K562 (cell line): Measurements from ENCODE around the gene ZNF23. TPM values are rescaled to one million over a fixed set of nuclear protein-coding genes. Genes with fewer than 3 reads are reported as not detected.

ENCODE experiments used
- AFF1 ChIP-seq, 2 experiments: fragments of 450-650 bp; IDR thresholded peaks; 2 replicates each; pipeline ENCODE4 v1.6.1; 2018; ENCODE audit warnings: mild to moderate bottlenecking in 2 of 2, low read depth in 1 of 2; ENCODE audit not compliant: partially characterized antibody in 2 of 2
- ATF1 ChIP-seq, 2 experiments: fragments of 450-650 bp in 1 of 2; IDR thresholded peaks; 2 replicates each; pipeline ENCODE4 v1.6.1; 2016; ENCODE audit warnings: missing compliant biosample characterization in 1 of 2, missing genetic modification characterization in 1 of 2
- CHD1 ChIP-seq: fragments of 200-600 bp; sonication (generic); IDR thresholded peaks from one replicate; pipeline ENCODE4 v1.6.1; 2012; ENCODE audit warnings: mild to moderate bottlenecking, moderate library complexity, low read length, inconsistent platforms
- HIVEP1 ChIP-seq: fragments of 250-450 bp; sonication (Bioruptor Pico); IDR thresholded peaks from 2 replicates; pipeline ENCODE4 v1.4.0; 2020; ENCODE audit warnings: mild to moderate bottlenecking
- HNRNPL ChIP-seq: fragments of 200-400 bp; formaldehyde crosslinking; IDR thresholded peaks from 2 replicates; pipeline ENCODE4 v1.6.1; 2017; ENCODE audit warnings: low read depth, mild to moderate bottlenecking, low read length
- PHB2 ChIP-seq: fragments of 450-650 bp; IDR thresholded peaks from 2 replicates; pipeline ENCODE4 v1.6.1; 2017; ENCODE audit warnings: low read depth
- POLR2H ChIP-seq: IDR thresholded peaks from 2 replicates; pipeline ENCODE4 v1.6.1; 2016; ENCODE audit warnings: missing genetic modification characterization, low read depth, mild to moderate bottlenecking, control low read depth, missing compliant biosample characterization, moderate library complexity
- PYGO2 ChIP-seq: fragments of 450-650 bp; IDR thresholded peaks from 2 replicates; pipeline ENCODE4 v1.6.1; 2016; ENCODE audit warnings: mild to moderate bottlenecking, missing genetic modification characterization, moderate library complexity, missing compliant biosample characterization
- RBBP5 ChIP-seq: fragments of 200-600 bp; sonication (generic); IDR thresholded peaks from 2 replicates; pipeline ENCODE4 v1.6.1; 2012; ENCODE audit warnings: borderline replicate concordance, mild to moderate bottlenecking, low read length, control low read depth, inconsistent platforms; ENCODE audit not compliant: insufficient read depth, poor library complexity, severe bottlenecking
- RBM17 ChIP-seq: fragments of 200-400 bp; formaldehyde crosslinking; IDR thresholded peaks from 2 replicates; pipeline ENCODE4 v1.6.1; 2017; ENCODE audit warnings: low read depth, mild to moderate bottlenecking, low read length, borderline replicate concordance
- SP1 ChIP-seq: sonication (generic); formaldehyde crosslinking; IDR thresholded peaks from 2 replicates; pipeline ENCODE4 v1.8.1; 2022; ENCODE audit warnings: mild to moderate bottlenecking, missing genetic modification reagents
- SRSF3 ChIP-seq: fragments of 200-400 bp; formaldehyde crosslinking; IDR thresholded peaks from 2 replicates; pipeline ENCODE4 v1.6.1; 2016; ENCODE audit warnings: mild to moderate bottlenecking, low read length, moderate library complexity; ENCODE audit not compliant: insufficient read depth
- THAP12 ChIP-seq: fragments of 250-450 bp; sonication (Bioruptor Pico); IDR thresholded peaks from 2 replicates; pipeline ENCODE4 v1.9.0; 2021; ENCODE audit warnings: mild to moderate bottlenecking, inconsistent platforms
- THRA ChIP-seq: fragments of 450-650 bp; IDR thresholded peaks from 2 replicates; pipeline ENCODE4 v1.6.1; 2017; ENCODE audit warnings: mild to moderate bottlenecking, moderate library complexity
- TOE1 ChIP-seq, 2 experiments: fragments of 450-650 bp in 1 of 2; sonication (generic) in 1 of 2; formaldehyde crosslinking in 1 of 2; IDR thresholded peaks; 2 replicates each; pipeline versions ENCODE4 v1.7.1 to v1.8.0; 2016 to 2022; ENCODE audit warnings: borderline replicate concordance in 2 of 2, mild to moderate bottlenecking in 2 of 2, antibody characterized with exemption in 1 of 2, inconsistent platforms in 1 of 2, low read depth in 1 of 2, missing genetic modification reagents in 1 of 2, moderate library complexity in 1 of 2
- ZNF512 ChIP-seq: IDR thresholded peaks from 2 replicates; pipeline ENCODE4 v1.6.1; 2016; ENCODE audit warnings: missing genetic modification characterization, missing compliant biosample characterization
- polyA plus RNA-seq, 8 experiments: library from polyadenylated mRNA; depleted of rRNA in 4 of 8; stranded (reverse) in 5 of 8; unstranded in 3 of 8; fragments of >200 nt; fragmentation: Nextera tagmentation in 2 of 8; fragmentation: Illumina TruSeq in 1 of 8; extraction: Ambion mirVana in 2 of 8; extraction: Trizol in 1 of 8; gene quantifications; 2 replicates each; pipeline versions ENCODE4 v1.2.1 to v1.2.3, GENCODE V29; 2011 to 2014; ENCODE audit warnings: inconsistent platforms in 1 of 8, missing spikeins in 1 of 8
- total RNA-seq, 7 experiments: library from RNA; depleted of rRNA in 6 of 7; stranded (reverse); fragments of >200 nt in 6 of 7; fragmentation: Illumina TruSeq in 2 of 7; extraction: Trizol in 2 of 7; gene quantifications; 2 replicates each; pipeline versions ENCODE4 v1.2.1 to v1.2.3, GENCODE V29; 2011 to 2021; ENCODE audit warnings: low replicate concordance in 1 of 7

ZNF23 gene
- total and polyA plus RNA-seq, 9 of the 15 experiments (the other 6 are each of a cell fraction or from before 2014, with no cell fraction given): 4.7 to 13.4 (median 11.2) TPM

GRCh38 chr16:71430744-71431143, 31.3 kb downstream of the ZNF23 start (continued):
- TF ChIP-seq AFF1 (IDR thresholded peaks at IDR 0.05; ENCODE audit: low read depth in 1 of 2, partially characterized antibody in 2 of 2) (peak in 1 of 2 experiments; percentile 64), ZNF512 (tag) (no peak), TOE1 (IDR thresholded peaks at IDR 0.05; ENCODE audit: borderline replicate concordance) (no peak), TOE1 (CRISPR knock-in tag; IDR thresholded peaks at IDR 0.05; ENCODE audit: borderline replicate concordance, low read depth) (no peak), RBBP5 (no peak), CHD1 (no peak), RBM17 (no peak), PHB2 (peak; percentile 84; the same call in 1 of the 2 replicates), PYGO2 (tag) (peak; percentile 75; the same call in 1 of the 2 replicates), ATF1 (CRISPR knock-in tag; IDR thresholded peaks at IDR 0.05) (no peak), ATF1 (tag; IDR thresholded peaks at IDR 0.05) (no peak), THAP12 (CRISPR knock-in tag) (no peak), SP1 (CRISPR knock-in tag) (0 out of 2 replicates have a peak, but pooled peaks have one; percentile 22), HIVEP1 (CRISPR knock-in tag) (no peak), THRA (no peak), HNRNPL (no peak), POLR2H (tag) (no peak), SRSF3 (no peak)
